IMR-90 (cell line): ENCODE data around the gene PLEKHA8. TPM values are rescaled to one million over a fixed set of nuclear protein-coding genes. Genes with fewer than 3 reads are reported as not detected.

Experiments used
- ATAC-seq: fragments of 200-7000 bp; cut with Tn5 transposase; 2 replicates; pipeline ENCODE4 v1.9.1; 2020; ENCODE audit warnings: low read depth, mild to moderate bottlenecking, moderate library complexity
- BruUV-seq: library from RNA; stranded (reverse); fragments of 400-500 nt; replicated peaks from 2 replicates; lab custom pipeline; 2021; lab: Mats Ljungman, UMichigan
- CTCF ChIA-PET: fragments of 300-600 bp; formaldehyde crosslinking; extraction: SDS; loops from one replicate; lab custom pipeline; 2021; ENCODE audit warnings: antibody characterized with exemption; lab: Yijun Ruan, JAX
- POLR2A ChIA-PET: fragments of 300-600 bp; sonication (Branson Sonifier 250); formaldehyde crosslinking; loops from one replicate; lab custom pipeline; 2022; ENCODE audit warnings: antibody characterized with exemption; ENCODE audit not compliant: unreplicated experiment; lab: Charles Lee
- DNase-seq: peaks from one replicate; pipeline ENCODE4 v3.0.0; 2013
- H2AFZ ChIP-seq: replicated peaks from 2 replicates; pipeline ENCODE3; 2013; ENCODE audit warnings: low read length, mild to moderate bottlenecking; ENCODE audit not compliant: poor library complexity
- H2AK5ac ChIP-seq: 2 replicates; pipeline ENCODE4 v1.6.1; 2013; ENCODE audit warnings: low read depth, low read length, inconsistent platforms
- H2AK9ac ChIP-seq: replicated peaks from 2 replicates; pipeline ENCODE3; 2013; ENCODE audit warnings: mild to moderate bottlenecking, low read depth, low read length, moderate library complexity; ENCODE audit not compliant: poor library complexity
- H2BK120ac ChIP-seq: 2 replicates; pipeline ENCODE4 v1.6.1; 2013; ENCODE audit warnings: low read depth, low read length, inconsistent platforms
- H2BK15ac ChIP-seq: 3 replicates; pipeline ENCODE4 v1.6.1; 2013; ENCODE audit warnings: low read depth, low read length, inconsistent platforms
- H2BK20ac ChIP-seq: 2 replicates; pipeline ENCODE4 v1.6.1; 2013; ENCODE audit warnings: low read depth, mild to moderate bottlenecking, inconsistent platforms, low read length, moderate library complexity
- H2BK5ac ChIP-seq: 2 replicates; pipeline ENCODE4 v1.6.1; 2013; ENCODE audit warnings: mild to moderate bottlenecking, low read depth, low read length, inconsistent platforms; ENCODE audit not compliant: poor library complexity, severe bottlenecking
- H3K14ac ChIP-seq: replicated peaks from 2 replicates; pipeline ENCODE4 v1.6.1; 2013; ENCODE audit warnings: low read depth, low read length, inconsistent platforms
- H3K18ac ChIP-seq: 2 replicates; pipeline ENCODE4 v1.6.1; 2013; ENCODE audit warnings: low read depth, low read length, control low read depth
- H3K23ac ChIP-seq: 2 replicates; pipeline ENCODE4 v1.6.1; 2013; ENCODE audit warnings: low read depth, low read length, inconsistent platforms
- H3K27ac ChIP-seq: 2 replicates; pipeline ENCODE4 v1.5.1; 2013; ENCODE audit warnings: mild to moderate bottlenecking, control low read depth, low read length; ENCODE audit not compliant: insufficient read depth
- H3K27me3 ChIP-seq: 2 replicates; pipeline ENCODE4 v1.6.1; 2013; ENCODE audit warnings: low read length; ENCODE audit not compliant: control insufficient read depth, insufficient read depth
- H3K36me3 ChIP-seq: 2 replicates; pipeline ENCODE4 v1.6.1; 2013; ENCODE audit warnings: low read length, mixed read lengths; ENCODE audit not compliant: control insufficient read depth, insufficient read depth
- H3K4ac ChIP-seq: 2 replicates; pipeline ENCODE4 v1.6.1; 2013; ENCODE audit warnings: low read depth, low read length, inconsistent platforms
- H3K4me1 ChIP-seq: 2 replicates; pipeline ENCODE4 v1.6.1; 2013; ENCODE audit warnings: low read length, mixed read lengths; ENCODE audit not compliant: control insufficient read depth, insufficient read depth
- H3K4me2 ChIP-seq: 2 replicates; pipeline ENCODE4 v1.6.1; 2013; ENCODE audit warnings: low read depth, mild to moderate bottlenecking, control low read depth, low read length, moderate library complexity
- H3K4me3 ChIP-seq: 2 replicates; pipeline ENCODE4 v1.5.1; 2013; ENCODE audit warnings: low read depth, mild to moderate bottlenecking, control low read depth, low read length, moderate library complexity; ENCODE audit not compliant: insufficient read depth
- H3K56ac ChIP-seq: 2 replicates; pipeline ENCODE4 v1.6.1; 2013; ENCODE audit warnings: low read length, inconsistent platforms; ENCODE audit not compliant: insufficient read depth; ENCODE audit errors: extremely low read depth
- H3K79me1 ChIP-seq, 2 experiments: 2 replicates each; pipeline ENCODE4 v1.6.1; 2013; ENCODE audit warnings: low read length in 2 of 2, inconsistent platforms in 1 of 2, low read depth in 1 of 2
- H3K9ac ChIP-seq: 2 replicates; pipeline ENCODE4 v1.6.1; 2013; ENCODE audit warnings: low read depth, low read length, control low read depth
- H3K9me1 ChIP-seq: 2 replicates; pipeline ENCODE4 v1.6.1; 2013; ENCODE audit warnings: low read length, inconsistent platforms; ENCODE audit not compliant: insufficient read depth
- H3K9me3 ChIP-seq: 2 replicates; pipeline ENCODE4 v1.6.1; 2013; ENCODE audit warnings: low read length; ENCODE audit not compliant: control insufficient read depth, insufficient read depth
- H4K20me1 ChIP-seq: 2 replicates; pipeline ENCODE4 v1.6.1; 2013; ENCODE audit warnings: low read length, inconsistent platforms; ENCODE audit not compliant: insufficient read depth
- H4K5ac ChIP-seq: 2 replicates; pipeline ENCODE4 v1.6.1; 2013; ENCODE audit warnings: mild to moderate bottlenecking, low read depth, low read length, control low read depth
- H4K8ac ChIP-seq, 2 experiments: 2 replicates each; pipeline ENCODE4 v1.6.1; 2013; ENCODE audit warnings: low read depth in 2 of 2, low read length in 2 of 2, control low read depth in 1 of 2, inconsistent platforms in 1 of 2
- H4K91ac ChIP-seq: 2 replicates; pipeline ENCODE4 v1.6.1; 2013; ENCODE audit warnings: low read depth, low read length, inconsistent platforms; ENCODE audit not compliant: insufficient read depth
- BHLHE40 ChIP-seq: fragments of 150-350 bp; IDR thresholded peaks from 2 replicates; pipeline ENCODE4 v1.6.1; 2016; ENCODE audit warnings: mild to moderate bottlenecking, low read depth, low read length
- CEBPB ChIP-seq: IDR thresholded peaks from 2 replicates; pipeline ENCODE4 v1.6.1; 2012; ENCODE audit warnings: low read depth, low read length, improper control_type of control experiment
- CHD1 ChIP-seq: IDR thresholded peaks from 2 replicates; pipeline ENCODE4 v1.6.1; 2012; ENCODE audit warnings: low read depth, low read length, improper control_type of control experiment
- CTCF ChIP-seq: conservative IDR thresholded peaks from 2 replicates; pipeline ENCODE4 v1.5.1; 2012; ENCODE audit warnings: mild to moderate bottlenecking, low read depth, low read length, improper control_type of control experiment
- ELK1 ChIP-seq: fragments of 150-350 bp; IDR thresholded peaks from 2 replicates; pipeline ENCODE4 v1.6.1; 2016; ENCODE audit warnings: low read depth, mild to moderate bottlenecking, low read length, moderate library complexity, borderline replicate concordance
- FOS ChIP-seq: fragments of 150-350 bp; IDR thresholded peaks from 2 replicates; pipeline ENCODE4 v1.6.1; 2016; ENCODE audit warnings: low read depth, low read length
- MAFK ChIP-seq: IDR thresholded peaks from 2 replicates; pipeline ENCODE4 v1.6.1; 2012; ENCODE audit warnings: low read depth, low read length, improper control_type of control experiment
- MAZ ChIP-seq: IDR thresholded peaks from 2 replicates; pipeline ENCODE4 v1.6.1; 2012; ENCODE audit warnings: low read depth, mild to moderate bottlenecking, low read length, improper control_type of control experiment, moderate library complexity, borderline replicate concordance
- NFE2L2 ChIP-seq: fragments of 150-350 bp; IDR thresholded peaks from 2 replicates; pipeline ENCODE4 v1.6.1; 2016; ENCODE audit warnings: low read depth, mild to moderate bottlenecking, low read length
- POLR2A ChIP-seq: IDR thresholded peaks from 2 replicates; pipeline ENCODE4 v1.6.1; 2012; ENCODE audit warnings: mild to moderate bottlenecking, low read depth, low read length
- RAD21 ChIP-seq: IDR thresholded peaks from 2 replicates; pipeline ENCODE4 v1.6.1; 2012; ENCODE audit warnings: low read length, improper control_type of control experiment
- RFX5 ChIP-seq: IDR thresholded peaks from 2 replicates; pipeline ENCODE4 v1.8.0; 2012; ENCODE audit warnings: low read depth, mild to moderate bottlenecking, low read length, moderate library complexity
- USF2 ChIP-seq: fragments of 150-350 bp; IDR thresholded peaks from 2 replicates; pipeline ENCODE4 v1.6.1; 2017; ENCODE audit warnings: mild to moderate bottlenecking, antibody characterized with exemption, low read length, low read depth
- WGBS, 2 experiments: methylation state at CpG; one replicate each; pipeline versions ENCODE4 v1.1.5 to v1.1.7; 2013; ENCODE audit warnings: missing lambda C conversion rate in 2 of 2; ENCODE audit not compliant: insufficient read length in 1 of 2; ENCODE audit errors: extremely low coverage in 2 of 2; 5-methylcytosine and 5-hydroxymethylcytosine counted together
- dilution Hi-C: fragments of 300-500 bp; cut with HindIII; formaldehyde crosslinking; loops from one replicate; pipeline ENCODE4 v1.14.3; 2018; ENCODE audit warnings: low sequenced_read_pairs; ENCODE audit not compliant: unreplicated experiment
- in situ Hi-C: fragments of 300-500 bp; cut with MboI; formaldehyde crosslinking; loops from 3 replicates; pipeline ENCODE4 v1.14.3; 2019; ENCODE audit warnings: low sequenced_read_pairs, inconsistent platforms, mixed read lengths
- intact Hi-C: fragments of 100-400 bp; cut with micrococcal nuclease; formaldehyde crosslinking; loops from 2 replicates; pipeline ENCODE4 v1.10.0; 2022
- polyA plus RNA-seq, 3 experiments: library from polyadenylated mRNA; depleted of rRNA; stranded (reverse); fragments of >200 nt; gene quantifications; 2 replicates each; pipeline ENCODE4 v1.2.3, GENCODE V29; 2012; ENCODE audit warnings: low replicate concordance in 1 of 3
- total RNA-seq: library from RNA; depleted of rRNA; stranded (reverse); fragments of >200 nt; gene quantifications from 2 replicates; pipeline ENCODE4 v1.2.3, GENCODE V29; 2012

PLEKHA8 gene
- total and polyA plus RNA-seq, 2 of the 4 experiments (the other 2 are of a cell fraction) = 3.6 to 9.7 TPM

- Histone ChIP-seq H3K4ac (no peak overlapping the region), H3K27me3 (no peaks in the 10 kb centered on the region), H3K4me1 (0 out of 2 replicates have a peak, but pooled peaks cover 1% of the 10 kb centered on the region), H2AK9ac (no peak overlapping the region), H2BK5ac (no peak overlapping the region), H3K4me2 (no peak overlapping the region), H4K20me1 (no peaks in the 10 kb centered on the region), H4K8ac (no peak overlapping the region), H3K27ac (no peak overlapping the region), H3K9me1 (peaks cover 3% of the 10 kb centered on the region; the same call in 1 of the 2 replicates), H2AK5ac (no peak overlapping the region), H2BK120ac (no peak overlapping the region), H3K23ac (no peak overlapping the region), H3K79me1 (peaks cover 7 to 24% of the 10 kb centered on the region in 2 experiments; a peak in 3 of 4 replicates), H4K5ac (no peak overlapping the region), H4K91ac (no peak overlapping the region), H2BK15ac (no peak overlapping the region), H3K14ac (no peak overlapping the region), H3K18ac (no peak overlapping the region), H2BK20ac (no peak overlapping the region), H3K9me3 (peaks cover 6% of the 10 kb centered on the region), H3K9ac (no peak overlapping the region), H2AFZ (no peak overlapping the region), H3K56ac (no peak overlapping the region), H3K4me3 (no peak overlapping the region), H3K36me3 (no peaks in the 10 kb centered on the region)
- POLR2A ChIA-PET = no interaction called here
- no peak for ATAC-seq
- no CpG with 5 or more reads among the region's 4 CpGs for WGBS, 2 experiments
- BruUV-seq = no TSS peak
- dilution Hi-C loops = no loop called here
- no peak for TF ChIP-seq MAFK
- no peak for TF ChIP-seq ELK1
- no peak for TF ChIP-seq USF2
- TF ChIP-seq CHD1 = no peak
- TF ChIP-seq NFE2L2 = no peak
- no peak for TF ChIP-seq POLR2A
- TF ChIP-seq BHLHE40 = no peak
- TF ChIP-seq CTCF = no peak
- TF ChIP-seq MAZ = no peak
- TF ChIP-seq CEBPB = no peak
- no peak for TF ChIP-seq RAD21
- no peak for TF ChIP-seq FOS
- no peak for TF ChIP-seq RFX5
- no peak for DNase-seq
- intact Hi-C loops = no loop called here
- in situ Hi-C loops = no loop called here
- CTCF ChIA-PET = no interaction called here
Observed at GRCh38 chr7:29993140-29993539, 35.1 kb upstream of the PLEKHA8 start.
